Adrenal gland (tissue), 5 donors: ENCODE measurements around the gene ENOPH1.

ENCODE experiments used
- POLR2A ChIP-seq, 2 donors: fragments of 450-650 bp; IDR thresholded peaks; one replicate each; pipeline ENCODE4 v1.6.1; 2017; ENCODE audit warnings: antibody characterized with exemption in 2 of 2, mild to moderate bottlenecking in 2 of 2, moderate library complexity in 1 of 2
- TF ChIP-seq, protein P1 (sequence below), 6 experiments: fragments of 450-650 bp in 4 of 6; fragments of 200-600 bp in 2 of 6; sonication (generic) in 1 of 6; IDR thresholded peaks; 1 replicate in 5 of 6; 2 replicates in 1 of 6; pipeline versions ENCODE4 v1.5.1 to v1.8.0; 2016 to 2021; ENCODE audit warnings: antibody characterized with exemption in 6 of 6, mild to moderate bottlenecking in 2 of 6, moderate library complexity in 1 of 6
- donor health status: DM: no; HTN: no; CAD: no.

- TF ChIP-seq POLR2A (IDR thresholded peaks at IDR 0.05): no peak
- TF ChIP-seq, protein P1, sequence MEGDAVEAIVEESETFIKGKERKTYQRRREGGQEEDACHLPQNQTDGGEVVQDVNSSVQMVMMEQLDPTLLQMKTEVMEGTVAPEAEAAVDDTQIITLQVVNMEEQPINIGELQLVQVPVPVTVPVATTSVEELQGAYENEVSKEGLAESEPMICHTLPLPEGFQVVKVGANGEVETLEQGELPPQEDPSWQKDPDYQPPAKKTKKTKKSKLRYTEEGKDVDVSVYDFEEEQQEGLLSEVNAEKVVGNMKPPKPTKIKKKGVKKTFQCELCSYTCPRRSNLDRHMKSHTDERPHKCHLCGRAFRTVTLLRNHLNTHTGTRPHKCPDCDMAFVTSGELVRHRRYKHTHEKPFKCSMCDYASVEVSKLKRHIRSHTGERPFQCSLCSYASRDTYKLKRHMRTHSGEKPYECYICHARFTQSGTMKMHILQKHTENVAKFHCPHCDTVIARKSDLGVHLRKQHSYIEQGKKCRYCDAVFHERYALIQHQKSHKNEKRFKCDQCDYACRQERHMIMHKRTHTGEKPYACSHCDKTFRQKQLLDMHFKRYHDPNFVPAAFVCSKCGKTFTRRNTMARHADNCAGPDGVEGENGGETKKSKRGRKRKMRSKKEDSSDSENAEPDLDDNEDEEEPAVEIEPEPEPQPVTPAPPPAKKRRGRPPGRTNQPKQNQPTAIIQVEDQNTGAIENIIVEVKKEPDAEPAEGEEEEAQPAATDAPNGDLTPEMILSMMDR (IDR thresholded peaks at IDR 0.05): no peak
These were observed 52.0 kb downstream of the ENOPH1 start for GRCh38 chr4:82482387-82482786.
